Hepatocyte (in vitro differentiated cells): Measurements from ENCODE around the gene TST.

Experiments used
- EZH2 ChIP-seq: fragments of 200-600 bp; sonication (generic); IDR thresholded peaks from 2 replicates; pipeline ENCODE4 v1.6.1; 2016; ENCODE audit warnings: antibody characterized with exemption, mild to moderate bottlenecking, borderline replicate concordance
- EZH2phosphoT487 ChIP-seq: fragments of 200-600 bp; sonication (generic); IDR thresholded peaks from one replicate; pipeline ENCODE4 v1.6.1; 2018; ENCODE audit warnings: antibody characterized with exemption, mild to moderate bottlenecking, low read depth, moderate library complexity; ENCODE audit not compliant: unreplicated experiment, severe bottlenecking
- TF ChIP-seq, protein P1 (sequence below): fragments of 200-600 bp; sonication (generic); IDR thresholded peaks from 2 replicates; pipeline ENCODE4 v1.5.1; 2016; ENCODE audit warnings: antibody characterized with exemption, mild to moderate bottlenecking; ENCODE audit not compliant: poor library complexity

DNA sequence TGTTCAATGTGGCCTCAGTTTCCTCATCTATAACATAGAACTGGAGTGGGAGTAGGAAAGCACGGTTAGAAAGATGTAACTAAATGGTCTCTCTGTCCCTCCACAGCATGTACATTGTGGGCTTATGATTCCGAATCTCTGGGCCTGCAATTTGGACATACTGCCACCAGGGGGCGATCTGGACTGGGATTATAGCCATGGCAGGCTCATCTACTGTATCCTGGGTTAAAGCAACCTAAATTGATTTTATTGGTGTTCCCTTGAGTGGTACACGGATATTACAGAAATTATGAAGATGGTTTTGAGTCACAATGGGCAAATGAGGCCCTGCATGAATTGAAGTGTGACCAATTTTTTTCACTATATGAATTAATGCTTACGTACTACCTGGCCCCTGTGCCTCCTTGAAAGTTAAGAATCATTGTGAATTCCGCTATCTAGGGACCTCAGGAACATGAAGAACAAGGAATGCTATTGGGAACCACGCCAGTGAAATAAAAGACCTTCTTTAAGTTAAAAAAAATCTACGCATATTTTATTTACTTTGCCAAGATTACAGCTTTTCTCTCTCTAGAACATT, 32.9 kb downstream of the TST start:
- no peak for TF ChIP-seq EZH2
- TF ChIP-seq, protein P1, sequence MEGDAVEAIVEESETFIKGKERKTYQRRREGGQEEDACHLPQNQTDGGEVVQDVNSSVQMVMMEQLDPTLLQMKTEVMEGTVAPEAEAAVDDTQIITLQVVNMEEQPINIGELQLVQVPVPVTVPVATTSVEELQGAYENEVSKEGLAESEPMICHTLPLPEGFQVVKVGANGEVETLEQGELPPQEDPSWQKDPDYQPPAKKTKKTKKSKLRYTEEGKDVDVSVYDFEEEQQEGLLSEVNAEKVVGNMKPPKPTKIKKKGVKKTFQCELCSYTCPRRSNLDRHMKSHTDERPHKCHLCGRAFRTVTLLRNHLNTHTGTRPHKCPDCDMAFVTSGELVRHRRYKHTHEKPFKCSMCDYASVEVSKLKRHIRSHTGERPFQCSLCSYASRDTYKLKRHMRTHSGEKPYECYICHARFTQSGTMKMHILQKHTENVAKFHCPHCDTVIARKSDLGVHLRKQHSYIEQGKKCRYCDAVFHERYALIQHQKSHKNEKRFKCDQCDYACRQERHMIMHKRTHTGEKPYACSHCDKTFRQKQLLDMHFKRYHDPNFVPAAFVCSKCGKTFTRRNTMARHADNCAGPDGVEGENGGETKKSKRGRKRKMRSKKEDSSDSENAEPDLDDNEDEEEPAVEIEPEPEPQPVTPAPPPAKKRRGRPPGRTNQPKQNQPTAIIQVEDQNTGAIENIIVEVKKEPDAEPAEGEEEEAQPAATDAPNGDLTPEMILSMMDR: peak; percentile 50
- TF ChIP-seq EZH2phosphoT487: no peak
